Measurements from ENCODE around the gene PSME3. TPM values are rescaled to one million over a fixed set of nuclear protein-coding genes. Genes with fewer than 3 reads are reported as not detected.
"Not testable (repeated sequence)": the region's sequence is repeated elsewhere in the genome, so short reads cannot be mapped to it uniquely, and the experiment has no call there.

PSME3 gene
- total and polyA plus RNA-seq, 2 of the 13 experiments (the other 11 are each of a cell fraction or from before 2014, with no cell fraction given), result 66.3 to 135 TPM

DNA sequence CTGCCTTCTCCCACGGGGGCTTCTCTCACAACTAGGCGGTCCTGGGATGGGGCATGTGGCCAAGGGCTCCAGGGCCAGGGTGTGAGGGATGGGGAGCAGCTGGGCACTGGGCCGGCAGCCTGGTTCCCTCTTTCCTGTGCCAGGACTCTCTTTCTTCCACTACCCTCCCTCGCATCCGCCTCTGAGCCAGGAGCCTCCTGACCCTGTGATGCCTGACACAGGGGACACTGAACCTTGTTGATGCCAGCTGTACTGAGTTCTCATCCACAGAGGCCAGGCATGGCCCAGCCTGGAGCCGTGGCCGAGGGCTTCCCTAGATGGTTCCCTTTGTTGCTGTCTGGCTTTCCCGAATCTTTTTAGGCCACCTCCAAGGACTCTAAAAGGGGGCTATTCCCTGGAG is 23.3 kb downstream of the PSME3 start:
- in situ Hi-C loops (cut with HindIII; ENCODE audit: extremely low pct_ligation_motif_present, low pct_unique_long_range_greater_than_20kb), result not testable (repeated sequence)

More for the DNA sequence above, 23.3 kb downstream of the PSME3 start:
- H3K36me3 ChIP-seq (replicated peaks in 1 of 2; ENCODE audit: control insufficient read depth in 1 of 2, insufficient read depth in 2 of 2, low read length in 2 of 2); intact Hi-C loops (cut with micrococcal nuclease; ENCODE audit: unreplicated experiment); H3K27ac ChIP-seq (ENCODE audit: extremely low read length, insufficient read depth, low read length); H4K20me1 ChIP-seq (ENCODE audit: insufficient read depth, low read length); H3K27me3 ChIP-seq (ENCODE audit: control insufficient read depth in 1 of 2, insufficient read depth in 2 of 2, low read length in 2 of 2); ATAC-seq; FAIRE-seq; H3K4me2 ChIP-seq (ENCODE audit: low read depth, low read length); DNase-seq (ENCODE audit: low spot score); H3K79me2 ChIP-seq (ENCODE audit: insufficient read depth, low read length); H3K9ac ChIP-seq (ENCODE audit: insufficient read depth, low read depth, low read length); H3K4me3 ChIP-seq (replicated peaks in 1 of 3; ENCODE audit: insufficient read depth in 1 of 3, low read depth in 2 of 3, low read length in 3 of 3); H2AFZ ChIP-seq (ENCODE audit: low read length); BruUV-seq (replicated peaks); CTCF ChIA-PET (ENCODE audit: low intra/inter-chr PET ratio, low total read pairs); H3K9me3 ChIP-seq (ENCODE audit: low read length): not testable (repeated sequence)
- peaks cover 57% of the 10 kb centered on the region for H3K4me1 ChIP-seq (ENCODE audit: insufficient read depth, low read length)
- TF ChIP-seq ZNF687 (CRISPR knock-in tag; IDR thresholded peaks at IDR 0.05), result 0 out of 2 replicates have a peak, but pooled peaks have one; percentile 17
- POLR2A ChIA-PET, result interaction anchor here (0.8 kb wide), 1 partner anchor 38 kb away, joined by 4 read pairs; no protein-coding TSS in a partner anchor
- 85% methylated on average over 7 of the region's 8 CpGs for WGBS (ENCODE audit: low lambda C conversion rate)

All from HepG2 (cell line).